ENCODE results near the gene NLRC5.

NLRC5 gene

DNA sequence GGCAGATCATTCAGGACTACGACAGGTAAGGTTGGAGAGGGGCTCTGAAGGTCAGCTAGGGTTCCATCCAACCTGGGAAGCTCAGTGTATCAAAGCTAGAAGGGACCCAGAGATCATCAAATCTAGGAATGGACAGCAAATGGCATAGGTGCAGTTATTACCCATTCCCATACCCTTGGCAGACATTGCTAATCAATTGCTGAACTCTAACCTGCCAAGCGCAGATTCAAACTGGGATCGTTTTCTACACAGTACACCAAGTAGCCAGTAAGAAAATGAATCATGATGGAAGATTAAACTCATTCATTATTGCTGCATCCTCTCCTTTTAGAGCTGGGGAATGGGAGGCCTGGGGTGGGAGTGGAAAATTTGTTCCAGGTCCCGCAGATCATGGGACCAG is 136.6 kb downstream of the NLRC5 start:
- no peak overlapping the region for H3K27ac ChIP-seq (ENCODE audit: low read length)
- H3K4me1 ChIP-seq (ENCODE audit: insufficient read depth, low read length) = no peaks in the 10 kb centered on the region
- no peaks in the 10 kb centered on the region for H3K79me2 ChIP-seq (ENCODE audit: insufficient read depth, low read length)
- H3K36me3 ChIP-seq (ENCODE audit: insufficient read depth, low read length) = no peaks in the 10 kb centered on the region
- no peaks in the 10 kb centered on the region for H4K20me1 ChIP-seq (ENCODE audit: insufficient read depth, low read length)
- no peak overlapping the region for H3K4me2 ChIP-seq (ENCODE audit: insufficient read depth, low read length)
- TF ChIP-seq, protein P1, sequence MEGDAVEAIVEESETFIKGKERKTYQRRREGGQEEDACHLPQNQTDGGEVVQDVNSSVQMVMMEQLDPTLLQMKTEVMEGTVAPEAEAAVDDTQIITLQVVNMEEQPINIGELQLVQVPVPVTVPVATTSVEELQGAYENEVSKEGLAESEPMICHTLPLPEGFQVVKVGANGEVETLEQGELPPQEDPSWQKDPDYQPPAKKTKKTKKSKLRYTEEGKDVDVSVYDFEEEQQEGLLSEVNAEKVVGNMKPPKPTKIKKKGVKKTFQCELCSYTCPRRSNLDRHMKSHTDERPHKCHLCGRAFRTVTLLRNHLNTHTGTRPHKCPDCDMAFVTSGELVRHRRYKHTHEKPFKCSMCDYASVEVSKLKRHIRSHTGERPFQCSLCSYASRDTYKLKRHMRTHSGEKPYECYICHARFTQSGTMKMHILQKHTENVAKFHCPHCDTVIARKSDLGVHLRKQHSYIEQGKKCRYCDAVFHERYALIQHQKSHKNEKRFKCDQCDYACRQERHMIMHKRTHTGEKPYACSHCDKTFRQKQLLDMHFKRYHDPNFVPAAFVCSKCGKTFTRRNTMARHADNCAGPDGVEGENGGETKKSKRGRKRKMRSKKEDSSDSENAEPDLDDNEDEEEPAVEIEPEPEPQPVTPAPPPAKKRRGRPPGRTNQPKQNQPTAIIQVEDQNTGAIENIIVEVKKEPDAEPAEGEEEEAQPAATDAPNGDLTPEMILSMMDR (IDR thresholded peaks at IDR 0.05; ENCODE audit: borderline replicate concordance, extremely low read depth, low read length, poor library complexity, severe bottlenecking) = no peak
- no peak for TF ChIP-seq EZH2 (IDR thresholded peaks at IDR 0.05; ENCODE audit: borderline replicate concordance, low read depth, low read length, severe bottlenecking)
- H2AFZ ChIP-seq (ENCODE audit: low read depth, low read length) = no peak overlapping the region
- DNase-seq (no peak), ATAC-seq (ENCODE audit: insufficient read depth, low read depth) (no peak)
- no peaks in the 10 kb centered on the region for H3K9me3 ChIP-seq (ENCODE audit: insufficient read depth, low read length, severe bottlenecking)
- H3K27me3 ChIP-seq (ENCODE audit: insufficient read depth, low read length, poor library complexity) = no peaks in the 10 kb centered on the region
- H3K9ac ChIP-seq (ENCODE audit: low read depth, low read length) = no peak overlapping the region
- H3K4me3 ChIP-seq (ENCODE audit: low read depth in 1 of 2, low read length in 2 of 2) = no peak overlapping the region

GRCh38 chr16:57126411-57126810 is 137.1 kb downstream of the NLRC5 start:
- H4K20me1 ChIP-seq (ENCODE audit: insufficient read depth, low read length) = no peaks in the 10 kb centered on the region
- H3K4me2 ChIP-seq (ENCODE audit: insufficient read depth, low read length) = no peak overlapping the region
- no peak overlapping the region for H3K9ac ChIP-seq (ENCODE audit: low read depth, low read length)
- no peak overlapping the region for H3K4me3 ChIP-seq (ENCODE audit: low read depth in 1 of 2, low read length in 2 of 2)
- no peaks in the 10 kb centered on the region for H3K4me1 ChIP-seq (ENCODE audit: insufficient read depth, low read length)
- H3K36me3 ChIP-seq (ENCODE audit: insufficient read depth, low read length) = no peaks in the 10 kb centered on the region
- DNase-seq = no peak
- no peak overlapping the region for H2AFZ ChIP-seq (ENCODE audit: low read depth, low read length)
- TF ChIP-seq EZH2 (IDR thresholded peaks at IDR 0.05; ENCODE audit: borderline replicate concordance, low read depth, low read length, severe bottlenecking) = no peak
- TF ChIP-seq, protein P1 (IDR thresholded peaks at IDR 0.05; ENCODE audit: borderline replicate concordance, extremely low read depth, low read length, poor library complexity, severe bottlenecking) = no peak
- H3K27me3 ChIP-seq (ENCODE audit: insufficient read depth, low read length, poor library complexity) = no peaks in the 10 kb centered on the region
- no peaks in the 10 kb centered on the region for H3K9me3 ChIP-seq (ENCODE audit: insufficient read depth, low read length, severe bottlenecking)
- no peak for ATAC-seq (ENCODE audit: insufficient read depth, low read depth)
- no peak overlapping the region for H3K27ac ChIP-seq (ENCODE audit: low read length)
- H3K79me2 ChIP-seq (ENCODE audit: insufficient read depth, low read length) = no peaks in the 10 kb centered on the region

- Histone ChIP-seq H3K79me2 (ENCODE audit: insufficient read depth, low read length) (no peaks in the 10 kb centered on the region), H2AFZ (ENCODE audit: low read depth, low read length) (no peak overlapping the region; the same call in 1 of the 2 replicates), H3K36me3 (ENCODE audit: insufficient read depth, low read length) (no peaks in the 10 kb centered on the region), H3K27ac (ENCODE audit: low read length) (no peak overlapping the region), H3K27me3 (ENCODE audit: insufficient read depth, low read length, poor library complexity) (no peaks in the 10 kb centered on the region), H3K4me1 (ENCODE audit: insufficient read depth, low read length) (no peaks in the 10 kb centered on the region), H4K20me1 (ENCODE audit: insufficient read depth, low read length) (no peaks in the 10 kb centered on the region), H3K9ac (ENCODE audit: low read depth, low read length) (no peak overlapping the region), H3K4me3 (ENCODE audit: low read depth in 1 of 2, low read length in 2 of 2) (no peak overlapping the region), H3K4me2 (ENCODE audit: insufficient read depth, low read length) (no peak overlapping the region), H3K9me3 (ENCODE audit: insufficient read depth, low read length, severe bottlenecking) (no peaks in the 10 kb centered on the region)
- DNase-seq = no peak
- no peak for TF ChIP-seq EZH2 (IDR thresholded peaks at IDR 0.05; ENCODE audit: borderline replicate concordance, low read depth, low read length, severe bottlenecking)
- TF ChIP-seq, protein P1 (IDR thresholded peaks at IDR 0.05; ENCODE audit: borderline replicate concordance, extremely low read depth, low read length, poor library complexity, severe bottlenecking) = no peak
- ATAC-seq (ENCODE audit: insufficient read depth, low read depth) = no peak
Measured at GRCh38 chr16:57127037-57127763, 137.8 kb downstream of the NLRC5 start.

Measured in DND-41 (cell line).